GM23338 (cell line): Measurements from ENCODE around the gene COL21A1. TPM values are rescaled to one million over a fixed set of nuclear protein-coding genes. Genes with fewer than 3 reads are reported as not detected.

Experiments
- ATAC-seq: fragments of 200-7000 bp; cut with Tn5 transposase; 3 replicates; pipeline ENCODE4 v1.9.1; 2020
- DNase-seq: peaks from one replicate; pipeline ENCODE4 v3.0.0-alpha.2; 2015; ENCODE audit warnings: low spot score
- H2AFZ ChIP-seq: fragments of 200-600 bp; sonication (generic); 2 replicates; pipeline ENCODE4 v1.8.0; 2016; ENCODE audit warnings: antibody characterized with exemption, mild to moderate bottlenecking, moderate library complexity
- H3F3A ChIP-seq: fragments of 200-600 bp; sonication (generic); replicated peaks from 2 replicates; pipeline ENCODE4 v1.8.0; 2017; ENCODE audit warnings: antibody characterized with exemption, mixed run types, low read depth
- H3K27ac ChIP-seq: fragments of 200-600 bp; sonication (generic); 2 replicates; pipeline ENCODE4 v1.6.1; 2016; ENCODE audit warnings: low read depth
- H3K27me3 ChIP-seq: fragments of 200-600 bp; sonication (generic); 2 replicates; pipeline ENCODE4 v1.8.0; 2016; ENCODE audit warnings: mild to moderate bottlenecking, mixed run types, moderate library complexity; ENCODE audit not compliant: insufficient read depth
- H3K36me3 ChIP-seq: fragments of 200-600 bp; sonication (generic); 2 replicates; pipeline ENCODE4 v1.8.0; 2016; ENCODE audit warnings: mild to moderate bottlenecking; ENCODE audit not compliant: insufficient read depth
- H3K4me1 ChIP-seq: fragments of 200-600 bp; sonication (generic); 2 replicates; pipeline ENCODE4 v1.8.0; 2016; ENCODE audit warnings: mild to moderate bottlenecking, moderate library complexity; ENCODE audit not compliant: insufficient read depth
- H3K4me2 ChIP-seq: fragments of 200-600 bp; sonication (generic); 2 replicates; pipeline ENCODE4 v1.7.1; 2017; ENCODE audit warnings: mixed run types
- H3K4me3 ChIP-seq: fragments of 200-600 bp; sonication (generic); 2 replicates; pipeline ENCODE4 v1.6.1; 2016; ENCODE audit warnings: mixed run types
- H3K79me2 ChIP-seq: fragments of 200-600 bp; sonication (generic); replicated peaks from 2 replicates; pipeline ENCODE4 v1.8.0; 2017; ENCODE audit warnings: mild to moderate bottlenecking; ENCODE audit not compliant: insufficient read depth
- H3K9me2 ChIP-seq: fragments of 200-600 bp; sonication (generic); 2 replicates; pipeline ENCODE4 v1.8.0; 2017; ENCODE audit not compliant: insufficient read depth
- H4K20me1 ChIP-seq: fragments of 200-600 bp; sonication (generic); replicated peaks from 2 replicates; pipeline ENCODE4 v1.8.0; 2017; ENCODE audit warnings: mild to moderate bottlenecking; ENCODE audit not compliant: insufficient read depth
- H3K27ac Mint-ChIP-seq: 2 replicates; pipeline ENCODE4 v1.8.0; 2020; ENCODE audit warnings: inconsistent platforms, mild to moderate bottlenecking, moderate library complexity, mixed read lengths
- H3K27me3 Mint-ChIP-seq: 3 replicates; pipeline ENCODE4 v1.8.0; 2022; ENCODE audit warnings: low read depth, mild to moderate bottlenecking, moderate library complexity, mixed read lengths, inconsistent platforms; ENCODE audit not compliant: insufficient read depth, poor library complexity
- H3K36me3 Mint-ChIP-seq: 3 replicates; pipeline ENCODE4 v1.8.0; 2021; ENCODE audit warnings: low read depth, mild to moderate bottlenecking, inconsistent platforms, moderate library complexity, mixed read lengths
- H3K4me1 Mint-ChIP-seq: 3 replicates; pipeline ENCODE4 v1.8.0; 2020; ENCODE audit warnings: mild to moderate bottlenecking, inconsistent platforms, mixed read lengths
- H3K4me3 Mint-ChIP-seq: 3 replicates; pipeline ENCODE4 v1.8.0; 2021; ENCODE audit warnings: moderate library complexity, mild to moderate bottlenecking, inconsistent platforms, mixed read lengths
- H3K9me3 Mint-ChIP-seq: 3 replicates; pipeline ENCODE4 v1.8.0; 2020; ENCODE audit warnings: moderate library complexity, mild to moderate bottlenecking, inconsistent platforms, mixed read lengths
- CREB1 ChIP-seq: fragments of 250-450 bp; sonication (Bioruptor Pico); IDR thresholded peaks from 2 replicates; pipeline ENCODE4 v1.5.0; 2020; ENCODE audit warnings: low read depth, mild to moderate bottlenecking, moderate library complexity
- JUNB ChIP-seq: IDR thresholded peaks from one replicate; pipeline ENCODE4 v1.6.1; 2016; ENCODE audit warnings: antibody characterized with exemption; ENCODE audit not compliant: unreplicated experiment
- NANOG ChIP-seq: IDR thresholded peaks from 2 replicates; pipeline ENCODE4 v1.6.1; 2016; ENCODE audit warnings: antibody characterized with exemption, borderline replicate concordance
- POLR2AphosphoS5 ChIP-seq: IDR thresholded peaks from 2 replicates; pipeline ENCODE4 v1.6.1; 2016; ENCODE audit warnings: antibody characterized with exemption, low read depth
- ZNF114 ChIP-seq: fragments of 250-450 bp; sonication (Bioruptor Pico); IDR thresholded peaks from 2 replicates; pipeline ENCODE4 v1.5.0; 2020; ENCODE audit warnings: mild to moderate bottlenecking, moderate library complexity
- ZNF462 ChIP-seq: fragments of 250-450 bp; sonication (Bioruptor Pico); IDR thresholded peaks from 2 replicates; pipeline ENCODE4 v1.5.0; 2020; ENCODE audit warnings: mild to moderate bottlenecking, moderate library complexity
- polyA plus RNA-seq: library from polyadenylated mRNA; unstranded; fragments of >200 nt; fragmentation: Nextera tagmentation; extraction: Ambion mirVana; gene quantifications from 2 replicates; pipeline ENCODE4 v1.2.1, GENCODE V29; 2016
- total RNA-seq: library from RNA; depleted of rRNA; stranded (reverse); fragments of >200 nt; shearing (Covaris generic); gene quantifications from 2 replicates; pipeline ENCODE4 v1.2.3, GENCODE V29; 2014
- TF ChIP-seq, protein P1 (sequence below), 2 experiments: fragments of 200-600 bp in 1 of 2; sonication (generic) in 1 of 2; conservative IDR thresholded peaks; 2 replicates each; pipeline versions ENCODE4 v1.5.1 to v1.6.1; 2016 to 2017; ENCODE audit warnings: antibody characterized with exemption in 2 of 2, low read depth in 2 of 2, mild to moderate bottlenecking in 2 of 2, moderate library complexity in 1 of 2

The COL21A1 gene
- total and polyA plus RNA-seq, 2 experiments from 2014 or later, result 5.0 to 6.2 TPM

DNA sequence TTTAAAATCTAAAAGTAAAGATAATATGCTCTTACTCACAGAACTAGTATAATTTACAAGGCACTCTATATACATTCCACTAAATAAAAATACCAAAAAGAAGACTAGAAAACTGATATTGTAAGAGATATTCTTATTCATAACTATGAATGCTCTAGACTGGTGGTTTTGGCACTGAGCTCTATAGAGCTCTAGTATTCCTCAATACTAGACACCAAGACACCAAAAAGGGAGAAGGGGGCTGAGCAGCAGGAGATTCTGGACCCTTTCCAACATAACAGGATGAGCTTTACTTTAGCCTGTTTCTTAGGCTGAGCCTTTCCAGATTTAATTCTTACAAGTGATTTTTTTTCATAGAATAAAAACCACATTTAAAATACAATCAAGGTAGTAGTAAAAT lies 173.6 kb downstream of the COL21A1 start:
- H3K27me3 ChIP-seq, result no peaks in the 10 kb centered on the region
- no peaks in the 10 kb centered on the region for H3F3A ChIP-seq
- no peak overlapping the region for H3K4me3 Mint-ChIP-seq
- no peak overlapping the region for H3K27ac ChIP-seq
- H3K79me2 ChIP-seq, result no peaks in the 10 kb centered on the region
- H3K4me2 ChIP-seq, result no peak overlapping the region
- H4K20me1 ChIP-seq, result no peaks in the 10 kb centered on the region
- no peaks in the 10 kb centered on the region for H3K4me1 Mint-ChIP-seq
- no peaks in the 10 kb centered on the region for H3K9me2 ChIP-seq
- TF ChIP-seq ZNF462 (CRISPR knock-in tag) (no peak), ZNF114 (no peak), POLR2AphosphoS5 (no peak), NANOG (no peak), JUNB (no peak), CREB1 (no peak)
- TF ChIP-seq, protein P1, sequence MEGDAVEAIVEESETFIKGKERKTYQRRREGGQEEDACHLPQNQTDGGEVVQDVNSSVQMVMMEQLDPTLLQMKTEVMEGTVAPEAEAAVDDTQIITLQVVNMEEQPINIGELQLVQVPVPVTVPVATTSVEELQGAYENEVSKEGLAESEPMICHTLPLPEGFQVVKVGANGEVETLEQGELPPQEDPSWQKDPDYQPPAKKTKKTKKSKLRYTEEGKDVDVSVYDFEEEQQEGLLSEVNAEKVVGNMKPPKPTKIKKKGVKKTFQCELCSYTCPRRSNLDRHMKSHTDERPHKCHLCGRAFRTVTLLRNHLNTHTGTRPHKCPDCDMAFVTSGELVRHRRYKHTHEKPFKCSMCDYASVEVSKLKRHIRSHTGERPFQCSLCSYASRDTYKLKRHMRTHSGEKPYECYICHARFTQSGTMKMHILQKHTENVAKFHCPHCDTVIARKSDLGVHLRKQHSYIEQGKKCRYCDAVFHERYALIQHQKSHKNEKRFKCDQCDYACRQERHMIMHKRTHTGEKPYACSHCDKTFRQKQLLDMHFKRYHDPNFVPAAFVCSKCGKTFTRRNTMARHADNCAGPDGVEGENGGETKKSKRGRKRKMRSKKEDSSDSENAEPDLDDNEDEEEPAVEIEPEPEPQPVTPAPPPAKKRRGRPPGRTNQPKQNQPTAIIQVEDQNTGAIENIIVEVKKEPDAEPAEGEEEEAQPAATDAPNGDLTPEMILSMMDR (conservative IDR thresholded peaks at IDR 0.05; ENCODE audit: low read depth in 2 of 2), result no peak
- no peak overlapping the region for H2AFZ ChIP-seq
- ATAC-seq (no peak), DNase-seq (no peak)
- no peak overlapping the region for H3K4me3 ChIP-seq
- H3K36me3 Mint-ChIP-seq, result peaks cover 10% of the 10 kb centered on the region; the same call in 2 of the 3 replicates
- no peaks in the 10 kb centered on the region for H3K36me3 ChIP-seq
- no peaks in the 10 kb centered on the region for H3K27me3 Mint-ChIP-seq
- no peak overlapping the region for H3K27ac Mint-ChIP-seq
- H3K4me1 ChIP-seq, result no peaks in the 10 kb centered on the region
- peaks cover 10% of the 10 kb centered on the region; the same call in 2 of the 3 replicates for H3K9me3 Mint-ChIP-seq
